ENCODE results near the gene IDE.

IDE gene

GRCh38 chr10:92541583-92541982 is 32.3 kb downstream of the IDE start:
- TF ChIP-seq CTCF (IDR thresholded peaks at IDR 0.05; ENCODE audit: insufficient read depth, low read length, poor library complexity, severe bottlenecking), result no peak
- no peak for TF ChIP-seq EZH2phosphoT487 (conservative IDR thresholded peaks at IDR 0.05; ENCODE audit: low read length)
- H3K9ac ChIP-seq (ENCODE audit: low read length), result no peak overlapping the region
- H3K36me3 ChIP-seq (ENCODE audit: low read length), result no peaks in the 10 kb centered on the region
- no peak overlapping the region for H2AFZ ChIP-seq (ENCODE audit: low read depth, low read length, severe bottlenecking)
- no peaks in the 10 kb centered on the region for H3K9me3 ChIP-seq (ENCODE audit: insufficient read depth, low read length)
- peaks cover 4% of the 10 kb centered on the region; the same call in 1 of the 2 replicates for H4K20me1 ChIP-seq (ENCODE audit: low read depth, low read length)
- no peaks in the 10 kb centered on the region for H3K27me3 ChIP-seq (ENCODE audit: low read length)
- H3K4me2 ChIP-seq (ENCODE audit: low read depth, low read length, poor library complexity, severe bottlenecking), result no peak overlapping the region
- peaks cover 85% of the 10 kb centered on the region for H3K79me2 ChIP-seq (ENCODE audit: insufficient read depth, low read length)
- H3F3A ChIP-seq (ENCODE audit: insufficient read depth), result no peaks in the 10 kb centered on the region
- no peak overlapping the region for H3K4me3 ChIP-seq (ENCODE audit: insufficient read depth, low read length, poor library complexity, severe bottlenecking)
- no peak overlapping the region for H3K27ac ChIP-seq (ENCODE audit: low read depth, low read length)
- H3K9me2 ChIP-seq (replicated peaks; ENCODE audit: insufficient read depth, low read length), result no peaks in the 10 kb centered on the region

GRCh38 chr10:92538231-92538958 is 35.5 kb downstream of the IDE start:
- H3K4me3 ChIP-seq (ENCODE audit: insufficient read depth, low read length, poor library complexity, severe bottlenecking), result no peak overlapping the region
- no peaks in the 10 kb centered on the region for H3K9me3 ChIP-seq (ENCODE audit: insufficient read depth, low read length)
- no peak overlapping the region for H2AFZ ChIP-seq (ENCODE audit: low read depth, low read length, severe bottlenecking)
- no peaks in the 10 kb centered on the region for H3K27me3 ChIP-seq (ENCODE audit: low read length)
- no peak overlapping the region for H3K9ac ChIP-seq (ENCODE audit: low read length)
- peaks cover 55% of the 10 kb centered on the region for H3K79me2 ChIP-seq (ENCODE audit: insufficient read depth, low read length)
- 0 out of 2 replicates have a peak, but pooled peaks cover 4% of the 10 kb centered on the region for H4K20me1 ChIP-seq (ENCODE audit: low read depth, low read length)
- H3K36me3 ChIP-seq (ENCODE audit: low read length), result no peaks in the 10 kb centered on the region; the same call in 1 of the 2 replicates
- no peak overlapping the region for H3K27ac ChIP-seq (ENCODE audit: low read depth, low read length)
- H3K4me2 ChIP-seq (ENCODE audit: low read depth, low read length, poor library complexity, severe bottlenecking), result no peak overlapping the region
- H3K9me2 ChIP-seq (replicated peaks; ENCODE audit: insufficient read depth, low read length), result no peaks in the 10 kb centered on the region
- TF ChIP-seq CTCF (IDR thresholded peaks at IDR 0.05; ENCODE audit: insufficient read depth, low read length, poor library complexity, severe bottlenecking) (no peak), EZH2phosphoT487 (conservative IDR thresholded peaks at IDR 0.05; ENCODE audit: low read length) (no peak)
- H3F3A ChIP-seq (ENCODE audit: insufficient read depth), result peaks cover 3% of the 10 kb centered on the region; the same call in 1 of the 2 replicates

GRCh38 chr10:92530891-92531535 is 42.9 kb downstream of the IDE start:
- no peak overlapping the region for H2AFZ ChIP-seq (ENCODE audit: low read depth, low read length, severe bottlenecking)
- H3K79me2 ChIP-seq (ENCODE audit: insufficient read depth, low read length), result no peaks in the 10 kb centered on the region
- H3K36me3 ChIP-seq (ENCODE audit: low read length), result peaks cover 26% of the 10 kb centered on the region; the same call in 1 of the 2 replicates
- H3K4me3 ChIP-seq (ENCODE audit: insufficient read depth, low read length, poor library complexity, severe bottlenecking), result no peak overlapping the region
- no peaks in the 10 kb centered on the region for H3K9me2 ChIP-seq (replicated peaks; ENCODE audit: insufficient read depth, low read length)
- H3F3A ChIP-seq (ENCODE audit: insufficient read depth), result peaks cover 3% of the 10 kb centered on the region; the same call in 1 of the 2 replicates
- no peaks in the 10 kb centered on the region for H3K27me3 ChIP-seq (ENCODE audit: low read length)
- no peaks in the 10 kb centered on the region for H3K9me3 ChIP-seq (ENCODE audit: insufficient read depth, low read length)
- H4K20me1 ChIP-seq (ENCODE audit: low read depth, low read length), result no peaks in the 10 kb centered on the region
- H3K4me2 ChIP-seq (ENCODE audit: low read depth, low read length, poor library complexity, severe bottlenecking), result no peak overlapping the region
- no peak overlapping the region for H3K27ac ChIP-seq (ENCODE audit: low read depth, low read length)
- TF ChIP-seq EZH2phosphoT487 (conservative IDR thresholded peaks at IDR 0.05; ENCODE audit: low read length), result no peak
- no peak for TF ChIP-seq CTCF (IDR thresholded peaks at IDR 0.05; ENCODE audit: insufficient read depth, low read length, poor library complexity, severe bottlenecking)
- H3K9ac ChIP-seq (ENCODE audit: low read length), result no peak overlapping the region
